ENCODE results near the gene ZNF684.
"Not testable (repeated sequence)": the region's sequence is repeated elsewhere in the genome, so short reads cannot be mapped to it uniquely, and the experiment has no call there.

DNA sequence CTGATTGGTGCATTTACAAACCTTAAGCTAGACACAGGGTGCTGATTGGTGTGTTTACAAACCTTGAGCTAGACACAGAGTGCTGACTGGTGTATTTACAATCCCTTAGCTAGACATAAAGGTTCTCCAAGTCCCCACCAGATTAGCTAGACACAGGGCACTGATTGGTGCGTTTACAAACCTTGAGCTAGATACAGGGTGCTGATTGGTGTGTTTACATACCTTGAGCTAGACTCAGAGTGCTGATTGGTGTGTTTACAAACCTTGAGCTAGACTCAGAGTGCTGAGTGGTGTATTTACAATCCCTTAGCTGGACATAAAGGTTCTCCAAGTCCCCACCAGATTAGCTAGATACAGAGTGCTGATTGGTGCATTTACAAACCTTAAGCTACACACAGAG, 26.8 kb downstream of the ZNF684 start:
- TF ChIP-seq, protein P1, sequence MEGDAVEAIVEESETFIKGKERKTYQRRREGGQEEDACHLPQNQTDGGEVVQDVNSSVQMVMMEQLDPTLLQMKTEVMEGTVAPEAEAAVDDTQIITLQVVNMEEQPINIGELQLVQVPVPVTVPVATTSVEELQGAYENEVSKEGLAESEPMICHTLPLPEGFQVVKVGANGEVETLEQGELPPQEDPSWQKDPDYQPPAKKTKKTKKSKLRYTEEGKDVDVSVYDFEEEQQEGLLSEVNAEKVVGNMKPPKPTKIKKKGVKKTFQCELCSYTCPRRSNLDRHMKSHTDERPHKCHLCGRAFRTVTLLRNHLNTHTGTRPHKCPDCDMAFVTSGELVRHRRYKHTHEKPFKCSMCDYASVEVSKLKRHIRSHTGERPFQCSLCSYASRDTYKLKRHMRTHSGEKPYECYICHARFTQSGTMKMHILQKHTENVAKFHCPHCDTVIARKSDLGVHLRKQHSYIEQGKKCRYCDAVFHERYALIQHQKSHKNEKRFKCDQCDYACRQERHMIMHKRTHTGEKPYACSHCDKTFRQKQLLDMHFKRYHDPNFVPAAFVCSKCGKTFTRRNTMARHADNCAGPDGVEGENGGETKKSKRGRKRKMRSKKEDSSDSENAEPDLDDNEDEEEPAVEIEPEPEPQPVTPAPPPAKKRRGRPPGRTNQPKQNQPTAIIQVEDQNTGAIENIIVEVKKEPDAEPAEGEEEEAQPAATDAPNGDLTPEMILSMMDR (IDR thresholded peaks at IDR 0.05), result not testable (repeated sequence)
- not testable (repeated sequence) for TF ChIP-seq POLR2A (IDR thresholded peaks at IDR 0.05)
